Activated effector memory CD4-positive, alpha-beta T cell treated with Interleukin-2 at 50 U/mL for 16 hours (primary cell): ENCODE results near the gene RCE1.

Source experiments
- DNase-seq: peaks from one replicate; pipeline ENCODE4 v3.0.0-alpha.2; 2020

The RCE1 gene

DNA sequence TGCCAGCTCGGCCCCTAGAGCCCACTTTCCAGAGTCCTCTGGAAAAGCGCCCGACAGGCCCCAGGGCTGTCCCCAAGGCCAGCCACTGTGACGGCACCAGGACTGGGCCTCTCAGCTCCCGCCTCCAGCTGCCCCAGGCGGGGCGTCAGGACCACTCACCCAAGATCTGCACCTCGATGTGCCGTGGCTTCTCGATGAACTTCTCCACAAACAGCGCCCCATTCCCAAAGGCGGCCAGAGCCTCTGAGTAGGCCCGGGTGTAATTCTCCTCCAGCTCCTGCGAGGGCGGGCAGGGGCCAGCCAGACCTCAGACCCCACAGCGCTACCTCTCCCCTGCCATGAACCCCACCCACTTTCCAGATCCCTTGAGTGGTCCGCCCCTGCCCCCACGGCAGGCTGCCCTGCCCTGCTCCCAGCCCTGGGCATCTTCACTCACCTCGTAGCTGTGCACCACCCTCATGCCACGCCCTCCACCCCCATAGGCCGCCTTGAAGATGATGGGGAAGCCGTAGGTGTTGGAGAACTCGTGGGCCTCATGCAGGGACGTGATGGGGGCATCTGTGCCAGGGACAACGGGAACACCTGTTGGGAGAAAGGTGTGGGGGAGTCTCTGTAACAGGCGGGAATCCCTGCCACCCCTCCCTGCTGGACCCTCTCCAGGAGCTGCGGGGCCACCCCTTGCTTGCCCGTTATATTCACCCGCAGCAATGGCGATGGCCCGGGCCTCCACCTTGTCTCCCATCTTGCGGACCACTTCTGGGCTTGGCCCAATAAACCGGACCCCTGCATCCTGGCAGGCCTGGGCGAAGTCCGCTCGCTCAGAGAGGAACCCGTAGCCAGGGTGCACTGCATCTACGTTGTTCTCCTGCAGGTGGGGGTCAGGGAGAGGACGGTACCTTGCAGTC is 27.6 kb downstream of the RCE1 start:
- DNase-seq: no peak

DNA sequence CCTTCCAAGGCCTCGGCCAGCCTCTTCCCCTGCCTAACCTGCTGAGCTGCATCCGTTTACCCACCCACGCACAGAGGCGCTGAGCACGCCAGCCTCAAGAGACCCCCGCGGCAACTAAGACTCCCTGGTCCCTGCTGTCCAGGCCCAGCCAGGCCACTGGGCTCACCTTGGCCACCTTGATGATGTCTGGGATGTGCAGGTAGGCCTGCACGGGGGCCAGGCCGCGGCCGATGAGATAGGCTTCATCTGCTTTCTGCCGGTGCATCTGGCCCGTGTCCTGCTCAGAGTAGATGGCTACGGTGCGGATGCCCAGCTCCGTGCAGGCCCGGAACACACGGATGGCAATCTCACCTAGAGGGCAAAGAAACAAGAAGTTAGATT is 28.3 kb downstream of the RCE1 start:
- DNase-seq: no peak

DNA sequence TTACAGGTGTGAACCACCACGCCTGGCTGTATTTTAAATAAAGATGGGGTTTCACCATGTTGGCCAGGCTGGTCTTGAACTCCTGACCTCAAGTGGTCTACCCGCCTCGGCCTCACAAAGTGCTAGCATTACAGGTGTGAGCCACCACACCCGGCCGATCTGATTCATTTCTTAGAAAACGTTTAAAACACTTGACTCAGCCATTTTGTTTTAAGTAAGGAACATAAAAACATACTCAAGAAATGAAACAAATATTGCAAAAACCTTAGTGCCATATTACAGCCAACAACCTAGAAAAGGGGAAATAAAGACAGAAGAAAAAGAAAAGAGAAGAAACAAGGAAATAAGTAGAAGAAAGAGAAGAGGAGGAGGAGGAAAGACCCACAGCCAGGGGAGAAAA is 31.0 kb downstream of the RCE1 start:
- no peak for DNase-seq

DNA sequence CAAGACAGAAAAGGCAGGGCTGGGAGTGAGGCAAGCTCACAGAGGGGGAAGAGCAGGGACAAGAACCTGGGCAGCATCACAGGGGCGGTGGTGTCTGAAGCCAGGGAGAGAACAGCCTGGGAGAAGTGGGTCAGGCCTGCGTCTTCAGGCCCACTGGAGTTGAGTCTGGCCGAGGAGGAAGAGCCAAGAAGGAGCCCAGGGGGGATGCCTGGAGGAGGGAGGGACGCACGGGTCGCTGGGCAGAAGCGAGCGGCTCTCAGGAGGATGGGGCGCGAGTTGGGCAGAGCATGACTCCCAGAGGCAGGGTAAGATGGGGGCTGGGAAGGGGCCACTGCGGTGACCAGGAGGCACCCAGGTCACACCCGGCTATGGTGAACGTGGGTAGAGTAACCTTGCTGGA is 32.1 kb downstream of the RCE1 start:
- DNase-seq: no peak

DNA sequence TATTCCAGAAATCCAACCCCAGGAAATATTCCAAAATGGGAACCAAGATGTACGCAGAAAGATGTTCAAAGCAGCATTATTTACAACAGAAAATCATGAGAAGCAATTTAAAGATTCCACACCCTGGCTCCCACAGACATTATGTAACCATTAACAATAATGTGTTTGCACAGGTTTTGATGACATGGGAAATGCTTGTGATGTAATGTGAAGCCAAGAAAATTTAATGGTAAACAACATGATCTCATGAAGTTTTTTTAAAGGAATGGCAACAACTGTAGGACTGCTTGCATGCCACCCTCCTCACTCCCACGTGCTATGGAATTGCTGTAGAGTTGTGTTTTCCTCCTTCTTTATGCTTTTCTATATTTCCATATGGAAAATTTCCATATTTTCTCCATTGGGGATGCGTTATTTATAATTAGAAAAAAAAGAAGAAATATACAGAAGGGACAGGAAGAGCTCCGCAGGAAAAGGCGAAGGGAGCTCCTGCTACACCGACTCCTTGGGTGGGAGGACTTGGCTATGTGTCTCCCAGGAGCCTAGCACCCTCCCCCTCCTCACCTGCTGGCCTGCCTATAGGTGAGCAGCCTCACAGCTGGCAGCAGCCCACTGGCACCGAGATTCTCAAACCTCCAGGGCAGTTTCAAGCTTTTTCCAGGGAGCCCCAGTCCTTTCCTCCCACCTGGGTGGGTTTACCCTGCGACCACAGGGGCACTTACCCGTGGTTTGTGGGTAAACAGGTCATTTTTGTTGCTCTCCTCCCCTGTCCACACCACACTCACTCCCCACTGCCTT is 34.5 kb downstream of the RCE1 start:
- no peak for DNase-seq

DNA sequence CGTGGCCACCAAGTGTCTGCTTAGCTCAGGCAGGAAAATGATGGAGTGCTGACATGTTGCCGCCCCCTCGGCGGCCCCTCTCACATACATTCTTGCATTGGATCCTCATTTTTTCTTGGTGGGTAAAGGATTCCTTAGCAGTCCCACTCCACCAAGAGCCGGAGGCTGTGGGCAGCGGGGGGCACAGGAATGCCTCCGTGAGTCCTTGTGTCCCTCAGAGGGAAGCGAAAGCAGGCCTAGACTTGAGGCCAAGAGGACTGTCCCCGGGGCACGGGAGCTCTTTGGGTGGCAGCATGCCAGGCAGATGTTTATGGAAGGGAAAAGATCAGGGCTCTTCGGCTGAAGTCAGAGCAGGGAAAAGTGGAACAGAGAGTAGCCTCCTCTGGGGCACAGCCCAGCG is 35.2 kb downstream of the RCE1 start:
- no peak for DNase-seq

DNA sequence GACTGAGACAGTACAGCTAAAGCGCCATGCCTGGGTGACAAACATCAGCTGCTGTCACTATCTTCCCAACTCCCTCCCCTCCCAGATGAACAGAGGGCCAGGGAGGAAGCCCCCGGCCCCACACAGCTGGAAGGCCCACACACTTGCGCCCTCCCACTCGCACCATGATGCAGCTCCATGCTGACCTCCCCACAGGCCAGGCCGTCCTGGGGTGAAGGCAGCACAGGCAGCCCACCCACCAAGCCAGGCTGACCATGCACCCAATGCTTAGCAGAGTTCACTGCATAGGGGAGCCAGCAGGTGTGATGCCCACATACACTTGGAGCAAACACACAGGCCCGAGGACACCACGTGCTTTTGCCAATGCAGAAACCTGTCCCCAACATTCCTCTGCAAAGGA is 35.8 kb downstream of the RCE1 start:
- DNase-seq: no peak

DNA sequence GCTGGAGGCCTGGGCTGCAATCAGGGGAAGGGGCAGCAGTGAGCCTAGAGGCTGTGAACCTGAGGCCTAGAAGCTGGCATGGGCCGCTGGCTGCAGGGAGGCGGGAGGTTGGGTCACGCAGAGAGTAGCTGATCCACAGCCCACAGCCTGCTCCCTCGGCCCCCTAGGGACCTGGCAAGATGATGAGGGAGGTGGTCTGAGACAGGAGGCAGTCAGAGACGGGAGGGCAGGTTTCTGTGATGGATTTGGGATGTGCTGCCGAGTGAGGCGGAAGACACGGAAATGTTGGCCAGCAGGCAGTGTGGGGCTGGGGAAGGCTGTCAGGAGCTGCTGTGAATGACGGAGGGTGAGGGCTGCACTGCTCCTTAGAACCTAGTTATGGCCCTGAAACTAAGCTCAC is 36.3 kb downstream of the RCE1 start:
- DNase-seq: no peak

DNA sequence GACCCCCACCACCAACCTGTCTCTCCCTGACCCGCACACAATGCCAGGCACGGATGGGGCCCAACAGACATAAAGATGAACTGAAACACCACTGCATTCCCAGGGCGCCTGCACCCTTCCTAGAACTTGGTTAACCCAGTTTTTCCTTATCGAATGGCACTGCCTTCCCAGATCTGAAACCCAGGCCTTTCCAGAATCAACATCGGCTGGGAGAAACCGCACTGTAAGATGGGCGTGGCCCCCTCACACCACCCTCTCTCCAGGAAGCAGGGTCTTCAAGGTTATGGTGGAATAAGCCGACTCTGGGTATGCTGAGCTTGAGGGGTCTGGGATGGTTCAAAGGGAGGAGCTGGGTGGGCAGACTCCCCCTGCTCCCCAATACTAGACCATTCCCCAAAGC is 36.8 kb downstream of the RCE1 start:
- DNase-seq: no peak

DNA sequence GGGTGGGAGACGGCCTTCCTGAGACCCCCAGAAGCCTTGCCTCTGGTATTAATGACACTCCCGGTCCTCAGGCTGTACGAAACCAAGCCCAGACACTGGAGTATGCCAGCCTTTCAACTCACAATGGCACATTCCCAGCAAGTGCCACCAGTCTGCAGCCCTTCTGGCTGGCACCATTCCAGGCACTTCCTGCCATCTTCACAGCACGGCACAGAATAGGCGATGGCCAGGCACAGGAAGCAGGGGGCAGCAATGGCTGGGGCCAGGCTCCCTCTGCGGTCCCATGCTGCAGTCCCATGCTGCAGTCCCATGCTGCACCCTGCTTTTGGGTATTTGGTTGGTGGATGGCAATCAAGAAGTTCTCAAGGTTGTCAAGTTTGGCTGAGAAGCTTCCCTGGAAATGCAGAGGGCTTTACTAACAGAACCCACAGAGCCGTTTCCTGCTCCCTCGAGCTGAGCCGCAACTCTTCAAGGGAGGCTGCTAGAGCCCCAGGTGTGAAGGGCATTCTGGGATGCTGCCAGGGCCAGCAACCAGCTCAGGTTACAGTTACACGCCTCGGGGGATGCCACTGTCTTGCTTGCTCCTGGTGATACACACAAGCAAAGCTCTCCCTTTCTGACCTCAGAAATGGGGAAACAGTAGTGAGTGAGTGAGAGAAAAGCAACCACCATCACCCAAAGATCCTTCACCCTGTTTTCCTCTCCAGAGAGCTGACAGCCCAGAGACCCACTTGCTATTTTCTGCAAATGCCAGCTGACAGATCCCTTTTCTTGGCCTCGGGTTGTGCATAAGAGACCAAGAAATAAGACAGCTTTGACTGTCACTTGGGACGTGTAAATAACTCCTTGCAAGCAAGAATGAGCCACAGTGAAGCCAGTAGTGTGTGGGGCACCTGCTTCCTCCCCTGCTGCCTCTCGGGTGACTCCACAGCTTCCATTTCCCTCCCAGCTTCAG is 37.5 kb downstream of the RCE1 start:
- DNase-seq: no peak

DNA sequence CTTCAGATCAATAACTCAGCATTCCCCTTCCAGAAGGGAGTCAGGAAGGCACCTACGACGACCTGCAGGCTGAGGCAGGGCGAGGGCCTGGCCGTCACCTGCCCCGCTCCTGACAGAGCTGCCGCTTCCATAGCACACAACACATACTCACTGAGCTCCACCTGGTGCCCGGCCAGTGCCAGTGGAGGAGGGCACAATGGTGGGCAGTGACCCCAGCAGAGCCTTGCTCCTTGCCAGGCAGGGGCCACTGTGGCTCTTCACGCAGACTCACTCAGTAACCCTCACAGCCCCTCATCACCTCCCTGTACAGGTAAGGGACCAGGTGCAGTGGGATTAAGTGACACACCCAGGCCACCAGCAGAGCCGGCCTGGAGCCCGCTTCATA is 38.2 kb downstream of the RCE1 start:
- no peak for DNase-seq

DNA sequence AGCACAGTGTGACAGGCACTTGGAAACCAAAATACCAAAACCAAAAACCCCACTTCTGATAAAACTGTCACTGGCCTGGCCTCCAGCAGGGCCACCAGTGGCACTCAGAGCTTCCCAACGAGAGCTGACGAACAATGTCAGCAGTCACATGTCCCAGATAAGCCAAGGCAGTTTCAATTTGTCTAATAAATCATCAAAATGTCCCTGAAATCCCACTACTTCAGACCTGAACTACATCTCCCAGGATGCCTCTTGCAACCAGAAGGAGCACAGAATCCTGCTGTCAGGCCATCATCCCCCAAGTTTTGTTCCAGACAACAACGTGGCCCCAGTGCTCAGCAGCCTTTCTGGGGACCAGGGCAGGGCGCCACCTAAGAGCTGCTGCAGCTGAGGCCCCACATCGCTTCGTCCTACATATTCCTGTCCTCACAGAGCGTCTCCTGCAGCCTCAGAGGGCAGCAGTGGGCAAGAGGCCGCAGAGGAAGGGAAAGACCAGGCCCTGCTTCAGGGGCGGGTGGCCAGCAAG is 38.7 kb downstream of the RCE1 start:
- DNase-seq: no peak

DNA sequence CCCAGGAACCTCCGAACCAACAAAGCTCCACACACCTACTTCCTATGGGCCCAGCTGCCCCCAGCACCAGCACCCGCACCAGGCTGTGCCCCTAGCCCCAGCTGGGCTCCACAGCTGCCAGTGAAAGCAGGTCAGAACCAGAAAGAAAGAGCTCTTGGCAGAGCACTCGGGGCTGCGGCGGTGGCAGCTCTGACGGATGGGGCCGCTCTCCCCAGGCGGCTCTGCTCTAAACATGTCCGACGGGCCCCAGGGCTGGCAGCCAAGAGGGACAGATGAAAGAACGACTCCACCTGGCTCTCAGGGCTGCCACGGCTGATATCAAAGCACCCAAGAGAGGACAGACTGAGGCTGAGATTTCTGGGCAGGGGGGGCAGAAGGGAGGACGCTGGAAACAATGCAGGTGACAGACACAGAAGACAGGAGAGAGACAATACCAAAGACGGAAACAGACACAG is 39.3 kb downstream of the RCE1 start:
- no peak for DNase-seq

DNA sequence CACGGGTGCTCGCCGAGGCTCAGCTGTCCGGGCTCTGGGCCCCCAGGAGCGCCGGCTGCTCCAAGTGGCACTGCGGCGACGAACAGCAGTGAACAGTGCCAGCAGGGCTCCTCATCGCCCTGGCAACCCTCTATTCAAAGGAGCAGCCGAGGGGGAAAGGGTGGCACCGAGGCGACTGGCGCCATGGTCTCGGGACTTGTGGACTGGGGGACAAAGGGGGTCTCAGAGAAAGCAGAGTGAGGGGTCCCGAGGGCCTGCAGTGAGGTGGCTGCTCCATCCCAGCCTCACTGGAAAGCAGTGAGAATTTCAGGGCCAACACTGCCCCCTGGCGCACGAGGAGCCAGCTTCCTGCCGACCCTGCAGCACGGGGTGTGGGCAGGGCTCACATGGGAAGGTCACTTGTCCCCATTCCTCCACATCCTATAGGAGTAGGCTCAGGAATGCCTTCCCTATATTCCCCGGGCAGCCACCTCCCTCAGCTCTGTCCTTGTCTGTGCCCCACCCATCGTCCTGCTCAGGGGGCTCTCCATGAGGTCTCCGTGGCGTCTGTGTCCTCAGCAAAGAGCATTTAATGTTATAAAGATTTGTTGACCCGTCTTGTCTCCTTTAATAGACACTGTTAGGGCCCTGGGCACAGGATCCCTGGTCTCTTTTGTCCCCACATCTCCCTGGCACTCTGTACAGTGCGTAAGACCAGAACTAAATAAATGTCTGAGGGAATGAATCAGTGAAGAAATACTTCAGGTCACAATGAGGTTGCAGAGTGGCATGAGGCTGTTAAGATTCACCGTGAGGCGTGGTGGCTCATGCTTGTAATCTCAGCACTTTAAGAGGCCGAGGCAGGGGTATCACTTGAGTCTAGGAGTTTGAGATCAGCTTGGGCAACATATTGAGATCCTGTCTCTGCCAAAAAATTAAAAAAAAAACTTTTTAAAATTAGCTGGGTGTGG is 40.0 kb downstream of the RCE1 start:
- DNase-seq: peak; percentile 34

DNA sequence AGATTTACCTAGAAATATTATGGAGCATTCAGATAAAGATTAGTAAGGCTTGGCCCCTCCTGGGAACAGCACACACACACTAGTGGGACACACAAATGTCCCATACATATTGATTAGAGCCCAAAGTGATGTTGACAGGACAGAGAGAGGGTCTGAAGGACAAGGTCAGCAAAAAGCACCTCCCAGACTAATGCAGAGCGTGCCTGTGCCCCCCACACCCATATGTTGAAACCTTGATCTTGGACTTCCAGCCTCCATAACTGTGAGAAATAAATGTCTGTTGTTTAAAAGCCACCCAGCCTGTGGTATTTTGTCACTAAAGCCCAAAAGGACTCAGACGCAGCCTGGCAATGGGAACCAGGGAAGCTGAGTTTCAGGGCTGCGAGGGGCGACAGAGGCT is 41.2 kb downstream of the RCE1 start:
- no peak for DNase-seq

DNA sequence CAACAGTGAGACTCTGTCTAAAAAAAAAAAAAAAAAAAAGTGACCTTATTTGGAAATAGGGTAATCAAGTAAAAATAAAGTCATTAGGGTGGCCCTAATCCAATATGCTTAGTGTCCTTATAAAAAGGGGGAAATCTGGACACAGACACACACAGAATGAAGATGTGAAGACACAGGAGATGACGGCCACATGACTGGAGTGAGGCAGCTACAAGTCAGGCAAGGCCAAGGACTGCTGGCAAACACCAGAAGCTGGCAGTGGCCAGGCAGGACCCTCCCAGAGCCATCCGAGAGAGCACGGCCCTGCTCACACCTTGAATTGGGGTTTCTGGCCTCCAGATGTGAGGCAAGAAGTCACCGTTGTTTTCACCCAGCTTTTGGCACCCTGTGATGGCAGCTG is 42.2 kb downstream of the RCE1 start:
- DNase-seq: no peak

DNA sequence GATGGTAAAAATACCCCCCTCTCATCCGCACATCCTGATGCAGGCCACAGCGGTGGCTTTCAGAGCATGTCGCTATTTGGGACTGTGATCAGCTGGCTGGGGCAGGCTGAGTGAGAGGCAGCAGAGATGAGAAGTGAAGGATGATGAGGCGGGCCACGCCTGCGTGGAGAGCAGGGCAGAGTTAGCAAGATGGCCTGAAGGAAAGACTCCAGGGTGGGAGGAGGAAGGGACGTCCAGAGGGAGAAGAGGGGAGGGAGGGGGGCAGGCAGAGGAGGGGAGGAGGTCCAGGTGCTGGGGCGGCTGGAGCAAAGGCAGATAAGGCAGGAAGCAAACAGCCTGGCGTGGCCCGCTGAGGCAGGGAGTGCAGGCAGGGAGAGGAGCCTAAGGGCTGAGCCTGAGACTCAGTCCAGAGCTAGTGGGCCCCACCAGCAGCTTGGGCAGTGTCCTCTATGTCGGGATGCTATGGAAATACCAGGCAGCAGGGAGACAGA is 42.8 kb downstream of the RCE1 start:
- no peak for DNase-seq

DNA sequence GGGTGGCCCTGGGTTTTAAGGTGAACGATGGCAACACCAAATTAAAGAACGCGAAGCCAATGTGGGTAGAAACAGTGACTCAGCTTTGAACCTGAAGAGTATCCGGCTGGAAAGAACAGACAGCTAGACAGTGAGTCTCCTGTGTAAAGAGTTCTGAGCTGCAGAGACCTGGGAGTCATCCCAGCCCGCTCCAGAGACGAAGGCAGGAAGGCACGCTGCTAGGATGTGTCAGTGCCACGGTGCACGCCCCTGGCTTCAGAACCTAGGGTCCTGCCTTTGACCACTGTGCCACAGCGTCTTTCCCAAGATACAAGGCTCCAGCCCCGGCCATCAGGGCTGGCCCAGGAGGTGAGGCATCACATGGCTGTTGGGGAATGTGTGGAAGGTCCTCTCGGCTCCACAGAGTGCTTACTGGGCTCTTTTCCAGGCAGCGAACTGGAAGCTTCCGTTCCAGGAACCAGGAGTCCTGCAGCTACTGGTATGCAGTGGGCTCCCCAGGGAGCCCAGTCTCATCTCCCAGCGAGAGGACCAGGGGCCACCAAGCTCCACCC is 43.5 kb downstream of the RCE1 start:
- DNase-seq: no peak

DNA sequence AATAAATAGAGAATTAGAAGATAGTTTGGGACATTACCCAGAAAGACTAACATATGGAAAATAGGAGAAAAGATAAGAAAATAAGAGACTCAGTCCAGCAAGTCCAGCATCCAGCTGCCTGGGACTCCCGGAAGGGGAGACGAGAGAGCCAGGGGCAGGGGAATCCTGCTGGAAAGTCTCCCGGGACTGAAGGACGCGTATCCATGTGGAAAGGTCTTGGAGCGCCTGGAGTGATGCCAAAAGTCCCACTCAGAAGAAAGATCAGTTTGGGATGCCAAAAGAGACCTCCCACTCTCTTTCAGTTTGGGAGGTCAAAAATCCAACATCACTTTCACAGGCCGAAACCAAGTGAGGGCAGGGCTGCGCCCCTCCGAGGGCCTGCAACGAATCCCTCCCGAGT is 44.3 kb downstream of the RCE1 start:
- no peak for DNase-seq

DNA sequence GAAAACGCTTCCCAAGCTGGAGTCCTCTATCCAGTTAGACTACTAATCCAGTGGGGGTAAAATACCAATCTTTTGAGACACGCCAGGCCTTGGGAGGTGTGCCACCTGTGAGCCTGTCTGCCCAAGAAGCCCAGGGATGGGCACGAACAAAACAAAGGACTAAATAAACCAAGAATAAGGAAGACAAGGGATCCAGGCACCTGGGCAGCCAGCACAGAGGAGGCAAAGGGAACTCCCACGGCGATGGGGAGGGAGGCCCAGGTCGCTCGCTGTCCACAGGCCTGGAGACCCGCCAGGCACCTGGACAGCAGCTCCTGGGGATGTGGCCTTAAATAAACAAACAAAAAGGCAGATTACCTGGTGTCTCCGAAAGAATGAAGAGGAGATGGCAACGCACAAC is 45.0 kb downstream of the RCE1 start:
- DNase-seq: no peak

DNA sequence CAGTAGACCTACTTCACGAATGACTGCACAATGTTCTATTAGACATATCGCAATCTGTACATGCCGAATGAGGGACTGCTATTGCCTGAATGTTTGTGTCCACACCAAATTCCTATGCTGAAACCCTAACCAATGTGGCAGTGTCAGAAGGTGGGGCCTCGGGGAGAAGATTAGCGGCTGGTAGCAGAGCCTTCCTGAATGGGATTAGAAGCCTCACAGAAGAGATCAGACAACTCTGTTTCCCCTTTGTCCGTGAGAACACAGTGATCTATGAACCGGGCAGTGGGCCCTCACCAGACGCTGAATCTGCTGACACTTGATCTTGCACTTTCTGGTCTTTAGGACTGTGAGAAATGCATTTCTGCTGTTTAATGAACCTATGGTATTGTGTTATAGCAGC is 46.7 kb downstream of the RCE1 start:
- DNase-seq: no peak
